HG02884 (cell line): ENCODE results near the gene PPP1R13B.
"Not testable (repeated sequence)": the region's sequence is repeated elsewhere in the genome, so short reads cannot be mapped to it uniquely, and the experiment has no call there.

Experiments
- ATAC-seq: cut with Tn5 transposase; IDR thresholded peaks from one replicate; pipeline ENCODE4 v1.9.1; 2021; ENCODE audit warnings: mild to moderate bottlenecking, moderate library complexity; ENCODE audit not compliant: unreplicated experiment

Gene PPP1R13B

GRCh38 chr14:103847451-103848174 lies at the start of gene PPP1R13B:
PPP1R13B (minus strand) TSS chr14:103847575; CDS start chr14:103847307, 268 bp downstream.
- ATAC-seq: peak; percentile 71

DNA sequence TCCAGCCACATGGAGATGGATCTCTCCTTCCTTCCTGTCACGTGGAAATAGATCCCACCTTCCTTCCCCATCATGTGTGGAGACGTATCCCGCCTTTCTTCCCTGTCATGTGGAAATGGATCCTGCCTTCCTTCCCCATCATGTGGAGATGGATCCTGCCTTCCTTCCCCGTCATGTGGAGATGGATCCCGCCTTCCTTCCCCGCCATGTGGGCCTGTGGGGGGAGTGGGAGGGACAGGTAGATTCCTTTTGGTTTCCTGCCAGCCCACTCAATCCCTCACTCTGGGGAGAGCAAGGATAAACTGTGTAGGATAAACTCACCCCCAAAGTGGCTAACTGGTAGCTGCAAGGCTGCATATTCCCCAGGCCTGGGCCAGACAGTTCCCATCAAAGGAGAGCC lies 49.2 kb upstream of the PPP1R13B start:
- ATAC-seq: no peak

GRCh38 chr14:103894723-103895059 lies 47.3 kb upstream of the PPP1R13B start:
- ATAC-seq: no peak

DNA sequence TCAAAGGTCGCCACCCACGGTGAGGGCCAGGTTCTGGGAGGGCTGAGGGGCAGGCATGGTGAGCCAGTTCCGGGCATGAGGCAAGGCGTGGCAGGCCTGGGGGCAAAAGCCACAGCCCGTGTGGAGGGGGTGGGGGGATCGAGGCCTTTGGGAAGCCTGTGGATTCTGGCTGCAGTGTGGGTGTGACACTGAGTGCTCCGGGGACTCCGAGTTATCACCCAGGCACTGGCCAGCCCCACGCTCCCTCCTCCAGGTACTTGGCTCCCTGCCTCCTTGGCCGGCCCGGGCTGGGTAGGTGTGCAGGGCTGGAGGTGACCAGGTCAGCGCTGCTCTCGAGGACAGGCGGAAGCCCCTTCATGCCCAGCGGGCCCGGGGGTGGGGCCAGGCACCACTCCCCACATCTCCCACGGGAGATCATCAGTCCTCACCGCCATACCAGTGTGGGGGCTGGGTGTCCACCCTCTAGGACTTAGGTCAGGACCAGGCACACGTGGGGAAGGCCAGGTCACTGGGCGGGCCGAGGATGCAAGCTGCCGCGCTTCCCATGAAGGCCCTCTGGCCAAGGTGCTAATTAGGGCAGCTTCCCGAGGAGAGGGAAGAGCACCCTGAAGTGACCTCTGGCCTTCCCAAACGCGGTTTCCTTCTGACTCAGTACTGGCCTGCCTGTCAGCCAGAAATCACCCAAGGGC lies 46.8 kb upstream of the PPP1R13B start:
- no peak for ATAC-seq

GRCh38 chr14:103892247-103892646 lies 44.9 kb upstream of the PPP1R13B start:
- ATAC-seq: no peak

DNA sequence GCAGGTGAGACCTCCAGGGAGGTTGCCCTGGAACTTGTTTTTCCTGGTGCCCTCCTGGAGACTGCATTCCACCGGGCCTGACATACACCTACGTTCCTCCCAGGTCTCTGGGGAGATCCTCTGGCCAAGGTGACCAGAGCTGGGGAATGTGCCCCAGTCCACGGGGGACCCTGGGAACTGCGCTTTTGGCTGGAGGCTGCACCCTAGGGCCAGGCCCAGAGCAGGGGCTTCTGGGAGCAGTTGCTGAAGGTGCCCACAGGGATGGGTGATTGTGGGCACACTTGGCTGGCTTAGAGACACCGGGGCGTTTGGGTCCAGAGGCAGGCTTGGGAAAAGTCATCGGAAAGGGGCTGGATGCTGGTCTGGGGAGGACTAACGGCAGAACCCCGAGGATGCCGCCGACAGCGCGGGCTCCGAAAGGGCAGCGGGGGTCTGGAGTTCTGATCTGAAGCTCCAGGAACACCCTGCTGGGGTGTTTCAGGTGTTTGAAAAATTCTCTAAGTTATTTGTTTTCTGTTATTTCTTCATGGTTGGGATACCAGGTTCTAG lies 44.4 kb upstream of the PPP1R13B start:
- ATAC-seq: no peak

DNA sequence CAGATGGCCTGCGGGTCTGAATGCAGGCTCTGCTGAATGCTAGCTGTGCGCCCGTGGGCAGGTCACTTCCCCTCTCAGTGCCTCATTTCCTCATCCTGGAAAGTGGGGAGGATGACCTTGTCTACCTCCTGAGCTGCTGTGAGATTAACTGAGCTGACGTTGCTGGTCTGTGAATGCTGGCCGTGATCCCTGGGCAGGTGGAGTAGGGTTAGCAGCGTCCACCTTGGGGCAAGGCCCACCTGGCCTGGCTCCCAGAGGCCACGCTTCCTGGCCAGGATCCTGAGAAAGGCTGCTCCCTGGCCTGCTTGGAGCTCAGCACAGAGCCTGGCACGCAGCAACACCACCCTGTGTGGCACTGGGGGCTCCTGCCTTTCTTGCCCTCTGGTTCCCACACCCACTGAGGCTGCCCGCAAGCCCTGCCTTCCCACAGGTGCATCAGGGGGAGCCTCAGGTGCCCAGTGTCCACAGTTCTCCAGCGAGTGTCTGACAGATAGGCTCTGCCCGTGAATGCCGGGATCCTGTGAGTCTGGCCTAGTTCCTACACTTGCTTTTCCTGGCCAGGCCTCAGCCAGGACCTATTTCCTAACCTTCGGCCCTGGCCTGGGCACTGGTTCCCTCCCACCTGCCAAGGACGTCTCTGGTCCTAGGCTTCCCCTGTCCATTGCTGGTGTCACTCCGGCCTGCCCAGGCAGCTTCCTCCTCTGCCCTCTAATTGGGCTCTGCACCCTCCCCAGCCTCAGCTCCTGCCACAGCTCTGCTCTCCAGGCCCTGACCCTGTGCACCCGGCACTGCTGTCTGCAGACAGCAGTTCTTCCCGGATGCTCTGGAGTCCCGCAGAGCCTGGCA lies 43.7 kb upstream of the PPP1R13B start:
- no peak for ATAC-seq

GRCh38 chr14:103890052-103890371 lies 42.6 kb upstream of the PPP1R13B start:
- ATAC-seq: no peak

- no peak for ATAC-seq
Observed at GRCh38 chr14:103889313-103890051, 42.1 kb upstream of the PPP1R13B start.

DNA sequence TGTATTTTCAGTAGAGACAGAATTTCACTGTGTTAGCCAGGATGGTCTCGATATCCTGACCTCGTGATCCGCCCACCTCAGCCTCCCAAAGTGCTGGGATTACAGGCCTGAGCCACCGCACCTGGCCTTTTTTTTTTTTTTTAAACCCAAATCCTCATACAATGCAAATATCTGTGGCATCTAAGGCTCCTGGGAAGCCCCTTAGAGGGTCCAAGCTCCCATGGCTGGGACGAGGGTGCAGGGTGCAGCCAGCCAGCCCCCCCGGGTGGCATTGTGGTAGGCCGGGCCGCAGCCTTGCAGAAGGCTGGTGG lies 41.6 kb upstream of the PPP1R13B start:
- not testable (repeated sequence) for ATAC-seq

DNA sequence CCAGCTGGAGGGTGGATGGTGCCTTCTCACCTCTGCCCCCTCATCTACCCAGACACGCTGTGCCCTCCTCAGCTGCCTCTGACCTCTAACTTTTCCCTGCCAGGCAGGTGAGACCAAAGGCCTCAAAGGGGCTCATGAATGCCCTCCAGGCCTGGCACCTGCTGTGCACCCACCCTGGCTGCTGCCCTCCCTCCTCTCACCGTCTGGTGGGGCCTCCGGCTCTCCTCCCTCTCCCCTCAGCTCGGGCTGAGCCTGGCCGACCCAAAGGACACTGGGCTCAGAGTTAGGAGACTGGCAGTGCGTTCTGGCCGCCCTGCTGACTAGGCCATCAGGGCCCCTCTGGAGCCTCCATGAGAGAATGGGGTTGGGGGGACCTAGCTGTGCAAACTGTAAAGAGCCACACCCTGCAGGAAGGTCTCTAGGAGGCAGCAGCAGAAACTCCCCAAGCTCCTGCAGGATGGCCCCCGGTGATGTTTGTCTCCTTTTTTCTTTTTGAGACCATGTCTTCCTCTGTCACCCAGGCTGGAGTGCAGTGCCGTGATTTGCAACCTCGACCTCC lies 40.3 kb upstream of the PPP1R13B start:
- ATAC-seq: no peak

- no peak for ATAC-seq
Observed at GRCh38 chr14:103887170-103887501, 39.8 kb upstream of the PPP1R13B start.

DNA sequence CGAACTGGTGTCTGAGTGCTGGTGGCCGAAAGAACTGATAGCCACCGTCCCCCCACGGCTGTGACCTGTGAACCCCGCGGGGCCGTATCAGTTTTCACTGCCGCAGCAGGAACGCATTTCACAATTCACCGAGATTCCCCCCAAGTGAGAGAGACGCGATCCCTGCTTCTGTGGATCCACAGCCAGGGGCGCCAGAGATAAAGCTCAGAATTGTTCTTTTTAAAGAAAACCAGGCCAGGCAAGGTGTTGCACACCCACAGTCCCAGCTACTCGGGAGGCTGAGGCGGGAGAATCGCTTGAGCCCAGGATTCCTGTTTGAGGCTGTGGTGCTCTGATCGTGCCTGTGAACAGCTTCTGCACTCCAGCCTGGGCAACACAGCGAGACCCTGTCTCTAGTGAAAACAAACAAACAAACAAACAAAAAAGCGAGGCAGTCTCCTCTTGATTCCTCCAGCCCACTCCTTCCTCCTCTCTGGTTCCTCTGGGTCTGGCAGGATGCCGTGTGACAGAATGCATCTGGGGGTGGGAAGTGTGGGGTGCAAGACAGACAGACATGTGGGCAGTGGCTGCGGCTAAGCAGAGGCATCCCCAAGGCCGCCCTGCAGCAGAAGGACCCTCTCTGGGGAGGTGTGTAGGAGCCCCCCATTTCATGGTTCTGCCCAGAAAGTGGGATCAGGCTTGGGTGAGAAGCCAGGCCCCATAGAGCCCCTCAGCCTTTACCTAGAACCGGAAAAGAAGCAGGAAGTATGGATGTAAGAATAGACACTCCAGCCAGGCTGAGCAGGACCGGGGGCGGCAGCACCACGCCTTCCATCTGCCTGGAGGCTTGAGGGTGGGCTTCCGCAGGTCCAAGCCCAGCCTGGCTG lies 39.2 kb upstream of the PPP1R13B start:
- no peak for ATAC-seq

- ATAC-seq: no peak
Observed at GRCh38 chr14:103885509-103885932, 38.1 kb upstream of the PPP1R13B start.

- no peak for ATAC-seq
Observed at GRCh38 chr14:103884854-103885253, 37.5 kb upstream of the PPP1R13B start.

- ATAC-seq: no peak
Observed at GRCh38 chr14:103883263-103883523, 35.8 kb upstream of the PPP1R13B start.

DNA sequence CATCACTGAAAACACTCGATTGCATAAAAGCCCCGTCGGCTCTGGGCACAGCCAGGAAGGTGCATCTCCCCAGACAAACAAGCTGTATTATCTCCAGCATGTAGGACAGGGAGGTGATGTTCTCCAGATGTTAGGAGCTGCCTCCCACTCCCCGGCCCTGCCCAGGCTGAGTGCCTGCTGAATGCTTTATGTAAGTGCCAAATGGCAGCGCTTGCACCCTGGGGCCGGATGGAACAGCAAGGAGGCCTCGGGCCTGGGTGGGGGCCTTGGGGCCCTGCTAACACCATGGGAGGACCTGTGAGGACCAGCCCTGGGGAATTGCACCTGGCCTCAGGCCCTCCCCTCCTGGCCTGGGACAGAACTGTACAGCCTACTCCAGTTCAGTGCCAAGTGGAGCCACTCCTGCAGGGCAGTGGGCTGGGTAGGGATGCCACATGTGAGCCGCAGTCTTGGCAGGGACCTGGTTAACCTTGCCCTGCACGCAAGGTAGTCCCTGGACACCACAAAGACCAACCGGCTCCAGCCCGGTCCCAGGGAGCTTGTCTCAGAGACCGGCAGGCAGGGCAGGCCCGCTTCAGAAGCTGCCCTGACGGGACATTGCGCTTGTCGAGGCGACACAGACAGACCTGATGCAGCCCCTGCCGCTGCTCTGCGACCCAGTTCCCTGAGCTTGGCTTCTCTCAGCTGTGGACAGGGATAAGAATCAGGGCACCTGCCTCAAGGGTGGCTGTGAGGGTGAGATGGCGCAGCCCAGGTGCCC lies 35.3 kb upstream of the PPP1R13B start:
- no peak for ATAC-seq

- no peak for ATAC-seq
Observed at GRCh38 chr14:103881268-103882201, 34.2 kb upstream of the PPP1R13B start.
